ENCODE results near the gene AGRN.

GRCh38 chr1:998745-998994 is 21.2 kb upstream of the AGRN start:
- TF ChIP-seq CEBPB (IDR thresholded peaks at IDR 0.05; ENCODE audit: low read depth, low read length) (no peak), POLR2A (IDR thresholded peaks at IDR 0.05; ENCODE audit: low read depth, low read length) (no peak; the same call in 1 of the 2 replicates), RCOR1 (IDR thresholded peaks at IDR 0.05; ENCODE audit: insufficient replicate concordance, low read length) (no peak), CHD1 (IDR thresholded peaks at IDR 0.05; ENCODE audit: low read depth, low read length) (no peak)
- TF ChIP-seq, protein P1, sequence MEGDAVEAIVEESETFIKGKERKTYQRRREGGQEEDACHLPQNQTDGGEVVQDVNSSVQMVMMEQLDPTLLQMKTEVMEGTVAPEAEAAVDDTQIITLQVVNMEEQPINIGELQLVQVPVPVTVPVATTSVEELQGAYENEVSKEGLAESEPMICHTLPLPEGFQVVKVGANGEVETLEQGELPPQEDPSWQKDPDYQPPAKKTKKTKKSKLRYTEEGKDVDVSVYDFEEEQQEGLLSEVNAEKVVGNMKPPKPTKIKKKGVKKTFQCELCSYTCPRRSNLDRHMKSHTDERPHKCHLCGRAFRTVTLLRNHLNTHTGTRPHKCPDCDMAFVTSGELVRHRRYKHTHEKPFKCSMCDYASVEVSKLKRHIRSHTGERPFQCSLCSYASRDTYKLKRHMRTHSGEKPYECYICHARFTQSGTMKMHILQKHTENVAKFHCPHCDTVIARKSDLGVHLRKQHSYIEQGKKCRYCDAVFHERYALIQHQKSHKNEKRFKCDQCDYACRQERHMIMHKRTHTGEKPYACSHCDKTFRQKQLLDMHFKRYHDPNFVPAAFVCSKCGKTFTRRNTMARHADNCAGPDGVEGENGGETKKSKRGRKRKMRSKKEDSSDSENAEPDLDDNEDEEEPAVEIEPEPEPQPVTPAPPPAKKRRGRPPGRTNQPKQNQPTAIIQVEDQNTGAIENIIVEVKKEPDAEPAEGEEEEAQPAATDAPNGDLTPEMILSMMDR (conservative IDR thresholded peaks at IDR 0.05; ENCODE audit: low read depth, low read length): no peak

Data from IMR-90 (cell line).